Activated T-cell treated with anti-CD3 and anti-CD28 coated beads, Interleukin-2, amount 50 U/mL, for 72 hours (primary cell): ENCODE measurements around the gene CEP72. TPM values are rescaled to one million over a fixed set of nuclear protein-coding genes. Genes with fewer than 3 reads are reported as not detected.

Experiments used
- ATAC-seq, 2 donors: fragments of 150-1000 bp; cut with Tn5 transposase; replicated peaks in 1 of 2; 2 replicates each; pipeline ENCODE4 v1.10.0; 2021; ENCODE audit warnings: moderate library complexity in 2 of 2, mild to moderate bottlenecking in 1 of 2
- DNase-seq, 2 donors: peaks; one replicate each; pipeline ENCODE4 v3.0.0; 2021 to 2022; ENCODE audit warnings: mixed read lengths in 1 of 2
- H3K27ac Mint-ChIP-seq: one replicate; pipeline ENCODE4 v1.8.0; 2022; ENCODE audit warnings: mild to moderate bottlenecking, moderate library complexity, mixed read lengths
- H3K27me3 Mint-ChIP-seq: one replicate; pipeline ENCODE4 v1.8.0; 2022; ENCODE audit warnings: low read depth, mixed read lengths
- H3K36me3 Mint-ChIP-seq, 2 donors: one replicate each; pipeline ENCODE4 v1.8.0; 2022; ENCODE audit warnings: mixed read lengths in 2 of 2, mild to moderate bottlenecking in 1 of 2; ENCODE audit not compliant: insufficient read depth in 2 of 2
- H3K4me1 Mint-ChIP-seq: one replicate; pipeline ENCODE4 v1.8.0; 2022; ENCODE audit warnings: low read depth, mixed read lengths
- H3K4me3 Mint-ChIP-seq, 2 donors: one replicate each; pipeline ENCODE4 v1.8.0; 2022; ENCODE audit warnings: mild to moderate bottlenecking in 2 of 2, mixed read lengths in 2 of 2, moderate library complexity in 2 of 2
- H3K9me3 Mint-ChIP-seq, 2 donors: one replicate each; pipeline ENCODE4 v1.8.0; 2022; ENCODE audit warnings: mixed read lengths in 2 of 2
- total RNA-seq, 2 donors: library from RNA; stranded (reverse); gene quantifications; one replicate each; pipeline ENCODE4 v1.2.3, GENCODE V29; 2022

CEP72 gene
- total RNA-seq, 2 donors from 2014 or later, result 18.6 to 18.7 TPM

DNA sequence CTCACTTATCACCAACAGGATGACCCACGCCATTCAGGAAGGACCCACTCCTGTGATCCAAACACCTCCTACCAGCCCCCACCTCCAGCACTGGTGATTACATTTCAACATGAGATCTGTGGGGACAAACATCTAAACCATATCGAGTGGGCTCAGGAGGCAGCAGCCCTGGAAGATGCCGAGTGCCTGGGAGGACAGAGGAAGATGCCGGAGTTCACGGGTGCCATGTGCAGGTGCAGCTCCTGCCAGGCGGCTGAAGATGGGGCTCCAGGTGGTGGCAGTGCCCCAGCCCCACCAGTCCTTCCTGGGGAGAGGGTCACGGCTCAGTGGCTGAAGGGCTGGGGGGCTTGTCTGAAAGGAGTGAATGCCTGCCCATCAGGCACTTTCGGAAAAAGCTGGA, 6.1 kb upstream of the CEP72 start:
- H3K36me3 Mint-ChIP-seq, result no peaks in the 10 kb centered on the region
- no peaks in the 10 kb centered on the region for H3K9me3 Mint-ChIP-seq
- peaks cover 20% of the 10 kb centered on the region for H3K4me1 Mint-ChIP-seq
- DNase-seq (no peak), ATAC-seq (no peak)
- no peak overlapping the region for H3K4me3 Mint-ChIP-seq
- peaks cover 16% of the 10 kb centered on the region for H3K27me3 Mint-ChIP-seq
- H3K27ac Mint-ChIP-seq, result no peak overlapping the region

DNA sequence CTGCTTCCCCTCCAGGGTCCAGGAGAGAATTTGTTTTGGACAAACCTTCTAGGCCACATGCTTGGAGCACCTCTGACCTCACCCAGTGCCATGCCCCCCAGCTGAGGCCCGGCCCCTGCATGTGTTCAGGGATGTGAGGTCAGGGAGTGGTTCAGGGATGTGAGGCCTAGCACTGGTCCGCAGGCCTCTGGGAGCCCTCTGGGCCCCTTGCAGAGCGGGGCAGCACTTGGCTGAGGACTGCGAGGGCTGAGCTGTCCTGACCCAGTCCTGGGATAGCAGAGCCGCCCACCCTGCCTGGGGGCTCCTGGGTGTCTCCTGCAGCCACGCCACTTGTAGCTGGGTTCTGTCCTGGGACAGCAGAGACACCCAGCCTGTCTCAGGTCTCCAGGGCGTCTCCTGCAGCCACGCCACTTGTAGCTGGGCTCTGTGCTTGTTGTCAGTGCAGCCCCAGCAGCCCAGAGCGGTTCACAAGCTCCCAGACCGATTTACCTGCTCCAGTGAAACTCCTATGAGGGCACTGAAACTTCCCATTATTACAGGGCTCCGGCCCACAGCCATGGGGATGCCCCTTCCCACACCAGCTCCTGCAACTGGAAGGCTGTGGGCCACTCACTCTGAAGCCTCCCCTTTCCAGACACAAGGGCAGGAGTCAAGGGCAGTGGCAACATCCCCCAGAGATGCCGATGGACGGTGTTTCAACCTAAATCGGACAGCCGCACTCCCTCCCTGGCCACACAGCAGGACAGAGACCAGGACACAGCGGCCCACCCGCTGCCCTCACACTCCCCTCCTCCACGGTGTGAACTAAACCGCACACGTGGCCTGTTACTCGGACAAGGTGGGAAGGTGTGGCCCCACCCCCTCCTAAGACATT, 5.4 kb upstream of the CEP72 start:
- Mint-ChIP-seq H3K4me3 (no peak overlapping the region), H3K27ac (no peak overlapping the region), H3K9me3 (no peaks in the 10 kb centered on the region), H3K4me1 (peaks cover 26% of the 10 kb centered on the region), H3K36me3 (no peaks in the 10 kb centered on the region), H3K27me3 (peaks cover 16% of the 10 kb centered on the region)
- no peak for DNase-seq
- ATAC-seq, result no peak

GRCh38 chr5:607541-608428, 4.4 kb upstream of the CEP72 start:
- H3K27ac Mint-ChIP-seq, result no peak overlapping the region

DNA sequence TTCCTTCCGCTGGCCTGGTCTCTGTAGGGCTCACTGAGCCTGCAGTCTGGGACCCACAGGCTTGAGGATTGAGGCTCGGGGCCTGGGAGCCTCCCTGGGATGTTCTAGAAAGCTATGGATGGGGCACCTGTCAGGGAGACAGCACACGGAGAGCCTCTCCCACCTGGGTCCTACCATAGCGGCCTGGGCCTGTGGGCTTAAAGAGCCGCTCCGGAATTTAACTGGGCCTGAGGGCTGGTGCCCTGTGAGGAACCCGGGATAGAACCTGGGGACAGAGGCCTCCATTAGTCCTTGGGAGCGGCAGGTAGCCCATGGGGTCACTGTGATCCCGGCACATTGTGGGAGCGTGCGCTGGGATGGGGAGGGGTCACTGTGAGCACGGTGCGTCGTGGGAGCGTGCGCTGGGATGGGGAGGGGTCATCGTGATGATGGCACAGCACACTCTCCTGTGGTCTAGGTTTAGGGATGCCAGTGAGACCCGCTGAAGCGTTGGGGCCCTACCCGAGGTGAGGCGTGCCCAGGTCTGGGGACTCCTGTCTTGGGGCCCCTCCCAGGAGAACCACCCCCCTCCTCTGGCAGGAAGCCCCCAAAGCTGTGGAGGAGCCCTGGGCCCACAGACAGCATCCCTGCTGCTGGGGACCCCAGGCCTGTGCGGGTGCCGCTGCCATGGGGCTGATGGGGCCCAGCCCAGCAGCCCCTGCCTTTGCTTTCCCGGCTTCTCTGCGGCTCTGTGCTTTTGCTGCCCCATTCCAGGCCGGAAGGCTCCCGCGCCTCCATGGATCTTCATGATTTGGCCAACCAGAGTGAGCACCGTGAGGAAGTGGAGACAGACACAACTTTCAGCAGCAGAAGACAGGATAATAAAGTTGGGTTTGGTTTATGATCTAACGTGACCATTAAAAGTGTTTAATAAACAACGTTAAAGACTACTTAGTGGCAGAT, 3.4 kb upstream of the CEP72 start:
- peaks cover 37% of the 10 kb centered on the region for H3K4me1 Mint-ChIP-seq
- H3K36me3 Mint-ChIP-seq, result peaks cover 5% of the 10 kb centered on the region in 2 donors
- peaks cover 10% of the 10 kb centered on the region for H3K27me3 Mint-ChIP-seq
- DNase-seq (no peak), ATAC-seq (no peak)
- no peak overlapping the region for H3K27ac Mint-ChIP-seq
- peaks cover 3% of the 10 kb centered on the region in 2 donors for H3K9me3 Mint-ChIP-seq
- H3K4me3 Mint-ChIP-seq, result no peak overlapping the region

More at GRCh38 chr5:607541-608428, 4.4 kb upstream of the CEP72 start:
- Mint-ChIP-seq H3K27me3 (peaks cover 11% of the 10 kb centered on the region), H3K9me3 (peaks cover 0 to under 1% of the 10 kb centered on the region in 2 donors), H3K4me1 (peaks cover 28% of the 10 kb centered on the region), H3K4me3 (peak overlapping the region; percentile 28 to 50), H3K36me3 (peaks cover 2% of the 10 kb centered on the region in 2 donors)
- no peak for ATAC-seq
- DNase-seq, result no peak

DNA sequence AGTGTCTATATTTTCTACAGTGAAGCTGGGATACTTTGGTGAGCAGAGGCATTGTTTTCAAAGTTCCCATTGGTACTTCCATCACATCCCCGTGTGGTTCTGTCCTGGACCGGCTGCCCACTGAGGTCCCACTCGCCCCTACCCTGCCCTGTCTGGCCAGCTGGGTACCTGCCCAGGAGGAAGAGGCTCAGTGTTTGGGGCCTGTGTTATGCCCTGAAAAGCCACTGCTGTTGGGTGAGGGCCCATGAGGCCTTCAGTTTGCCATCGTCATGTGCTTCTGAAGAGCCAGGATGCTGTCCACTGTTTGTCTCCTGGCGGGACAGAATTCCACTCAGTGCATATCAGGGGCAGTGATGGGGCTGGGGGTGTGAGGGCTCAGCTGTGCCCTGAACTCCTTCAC, 2.6 kb upstream of the CEP72 start:
- Mint-ChIP-seq H3K36me3 (peaks cover 5 to 7% of the 10 kb centered on the region in 2 donors), H3K4me3 (no peak overlapping the region), H3K9me3 (peaks cover 3% of the 10 kb centered on the region in 2 donors), H3K27me3 (peaks cover 10% of the 10 kb centered on the region), H3K4me1 (peaks cover 43% of the 10 kb centered on the region), H3K27ac (no peak overlapping the region)
- DNase-seq (no peak), ATAC-seq (no peak)

DNA sequence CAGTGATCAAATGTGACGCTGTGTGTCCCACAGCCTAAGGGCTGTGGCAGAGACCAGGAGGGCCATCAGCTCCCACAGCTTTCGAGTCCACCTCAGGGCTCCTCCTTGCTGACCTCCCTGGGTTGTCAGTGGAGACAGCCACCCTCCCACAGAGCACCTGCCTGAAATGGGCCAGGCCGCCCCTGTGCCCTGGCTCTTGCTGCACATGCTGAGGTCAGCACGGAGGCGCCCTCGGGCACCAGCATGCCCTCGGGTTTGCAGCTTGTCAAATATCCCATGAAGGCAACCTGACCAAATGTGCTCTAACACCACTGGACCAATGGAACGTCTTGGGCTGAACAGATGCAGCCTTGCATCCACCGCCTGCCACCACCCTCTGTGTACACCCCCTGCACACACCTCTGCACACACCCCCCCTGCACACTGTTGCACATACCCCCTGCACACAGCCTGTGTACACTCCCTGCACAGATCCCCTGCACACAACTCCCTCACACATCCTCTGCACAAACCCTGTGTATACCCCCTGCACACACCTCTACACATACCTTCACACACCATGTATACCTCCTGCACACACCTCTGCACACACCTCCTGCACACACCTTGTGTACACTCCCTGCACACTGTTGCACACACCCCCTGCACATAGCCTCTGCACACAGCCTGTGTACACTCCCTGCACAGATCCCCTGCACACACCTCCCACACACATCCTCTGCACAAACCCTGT, 2.0 kb upstream of the CEP72 start:
- ATAC-seq (no peak), DNase-seq (no peak)
- Mint-ChIP-seq H3K36me3 (peaks cover 5 to 12% of the 10 kb centered on the region in 2 donors), H3K4me1 (peaks cover 49% of the 10 kb centered on the region), H3K9me3 (peaks cover 3% of the 10 kb centered on the region in 2 donors), H3K27ac (no peak overlapping the region), H3K4me3 (peak overlapping the region in 1 of 2 donors; percentile 81), H3K27me3 (peaks cover 10% of the 10 kb centered on the region)

DNA sequence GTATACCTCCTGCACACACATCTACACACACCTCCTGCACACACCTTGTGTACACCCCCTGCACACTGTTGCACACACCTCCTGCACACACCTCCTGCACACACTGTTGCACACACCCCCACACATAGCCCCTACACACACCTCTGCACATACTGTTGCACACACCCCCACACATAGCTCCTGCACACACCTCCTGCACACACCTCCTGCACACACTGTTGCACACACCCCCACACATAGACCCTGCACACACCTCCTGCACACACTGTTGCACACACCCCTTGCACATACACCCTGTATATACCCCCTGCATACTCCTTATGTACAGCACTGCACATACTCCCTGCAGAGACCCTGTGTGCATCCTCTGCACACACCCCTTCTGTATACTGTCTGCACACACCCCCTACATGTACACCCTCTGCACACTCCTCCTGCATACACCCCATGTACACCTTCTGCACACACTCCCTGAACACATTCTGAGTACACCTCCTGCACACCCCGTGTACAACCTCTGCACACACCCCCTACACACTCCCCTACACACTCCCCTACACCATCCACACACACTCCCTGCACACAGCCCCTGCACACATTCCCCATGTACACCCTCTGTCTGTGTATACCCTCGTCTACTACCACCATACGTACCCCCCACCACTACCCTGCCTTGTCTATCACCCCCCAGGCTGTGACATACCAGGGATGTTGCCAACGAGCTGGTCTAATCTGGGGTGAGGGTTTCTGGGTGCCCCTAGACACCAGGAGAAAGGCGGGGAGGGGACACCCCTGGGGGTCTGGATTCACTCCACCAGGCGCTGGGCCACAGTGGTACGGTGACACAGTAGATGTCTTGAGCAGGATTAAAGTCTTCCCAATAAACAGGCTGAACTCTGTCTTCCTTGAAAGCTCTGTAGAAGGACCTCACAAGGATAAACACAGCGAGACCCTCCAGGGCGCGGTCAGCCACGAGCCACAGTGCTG, 1.1 kb upstream of the CEP72 start:
- DNase-seq (no peak), ATAC-seq (no peak)
- Mint-ChIP-seq H3K4me3 (peak overlapping the region; percentile 60 to 81), H3K27me3 (peaks cover 10% of the 10 kb centered on the region), H3K9me3 (peaks cover 3 to 4% of the 10 kb centered on the region in 2 donors), H3K4me1 (peaks cover 57% of the 10 kb centered on the region), H3K36me3 (peaks cover 5 to 18% of the 10 kb centered on the region in 2 donors), H3K27ac (peak overlapping the region; percentile 18)

DNA sequence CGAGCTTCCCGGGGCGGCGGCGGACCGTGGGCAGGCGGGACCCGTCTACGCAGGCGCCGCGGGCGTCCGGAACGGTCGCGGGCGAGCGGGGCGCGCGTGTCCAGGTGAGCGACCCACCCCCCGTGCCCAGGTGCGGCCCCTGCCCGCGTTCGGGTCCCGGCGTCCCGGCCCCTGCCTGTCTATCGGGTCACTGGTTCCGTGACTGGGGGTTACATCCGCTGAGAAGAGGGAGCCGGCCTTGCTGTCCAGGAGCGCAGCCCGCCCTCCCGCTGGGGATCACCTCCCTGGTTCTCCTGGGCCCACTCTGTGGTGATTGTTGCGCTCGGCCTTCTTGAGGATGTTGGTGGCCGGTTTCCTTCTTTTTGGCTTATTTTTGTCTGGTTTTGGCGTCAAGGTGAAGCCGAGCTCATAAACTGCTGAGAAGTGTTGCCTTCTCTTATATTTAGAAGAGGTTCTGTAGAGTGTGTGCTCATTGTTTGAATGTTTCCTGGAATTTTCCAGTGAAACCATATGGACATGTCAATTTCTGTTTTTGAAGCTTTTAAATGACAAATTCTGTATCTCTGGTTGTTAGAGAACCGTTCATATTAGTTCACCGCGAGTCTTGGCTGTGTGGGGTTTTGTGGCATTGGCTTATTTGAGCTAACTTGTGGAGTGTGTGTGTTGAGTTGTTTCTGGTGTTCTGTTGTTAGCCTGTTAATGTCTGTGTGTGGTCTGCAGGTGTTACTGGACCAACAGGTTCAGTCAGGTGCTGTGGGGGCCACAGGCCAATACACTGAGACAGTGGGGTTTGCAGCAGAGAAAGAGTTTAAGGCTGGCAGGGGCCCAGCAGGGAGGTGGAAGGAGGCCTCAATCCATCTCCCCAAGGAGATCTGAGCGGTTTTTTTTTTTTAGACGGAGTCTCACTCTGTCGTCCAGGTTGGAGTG, 621 bp downstream of the CEP72 start:
- Mint-ChIP-seq H3K4me3 (peak overlapping the region; percentile 91 to 94), H3K27ac (peak overlapping the region; percentile 73), H3K9me3 (peaks cover 3 to 4% of the 10 kb centered on the region in 2 donors), H3K4me1 (peaks cover 60% of the 10 kb centered on the region), H3K27me3 (peaks cover 2% of the 10 kb centered on the region), H3K36me3 (peaks cover 8 to 24% of the 10 kb centered on the region in 2 donors)
- ATAC-seq (peak; percentile 49 to 52), DNase-seq (peak; percentile 45 to 53)

GRCh38 chr5:616484-617039, 4.4 kb downstream of the CEP72 start:
- H3K4me3 Mint-ChIP-seq, result no peak overlapping the region
- peaks cover 9 to 24% of the 10 kb centered on the region in 2 donors for H3K36me3 Mint-ChIP-seq
- peak overlapping the region; percentile 66 for H3K27ac Mint-ChIP-seq
- H3K4me1 Mint-ChIP-seq, result peaks cover 43% of the 10 kb centered on the region
- ATAC-seq (no peak), DNase-seq (no peak)
- peaks cover 3 to 4% of the 10 kb centered on the region in 2 donors for H3K9me3 Mint-ChIP-seq
- no peaks in the 10 kb centered on the region for H3K27me3 Mint-ChIP-seq

- peaks cover 6 to 24% of the 10 kb centered on the region in 2 donors for H3K36me3 Mint-ChIP-seq
- no peak overlapping the region for H3K4me3 Mint-ChIP-seq
- peaks cover 2 to 3% of the 10 kb centered on the region in 2 donors for H3K9me3 Mint-ChIP-seq
- no peak overlapping the region for H3K27ac Mint-ChIP-seq
- DNase-seq (no peak), ATAC-seq (no peak)
- H3K4me1 Mint-ChIP-seq, result peaks cover 39% of the 10 kb centered on the region
- no peaks in the 10 kb centered on the region for H3K27me3 Mint-ChIP-seq
Observed at GRCh38 chr5:617896-618295, 5.8 kb downstream of the CEP72 start.
